ENCODE data around the gene FLVCR2.
"Not testable (repeated sequence)": the region's sequence is repeated elsewhere in the genome, so short reads cannot be mapped to it uniquely, and the experiment has no call there.

FLVCR2 gene

DNA sequence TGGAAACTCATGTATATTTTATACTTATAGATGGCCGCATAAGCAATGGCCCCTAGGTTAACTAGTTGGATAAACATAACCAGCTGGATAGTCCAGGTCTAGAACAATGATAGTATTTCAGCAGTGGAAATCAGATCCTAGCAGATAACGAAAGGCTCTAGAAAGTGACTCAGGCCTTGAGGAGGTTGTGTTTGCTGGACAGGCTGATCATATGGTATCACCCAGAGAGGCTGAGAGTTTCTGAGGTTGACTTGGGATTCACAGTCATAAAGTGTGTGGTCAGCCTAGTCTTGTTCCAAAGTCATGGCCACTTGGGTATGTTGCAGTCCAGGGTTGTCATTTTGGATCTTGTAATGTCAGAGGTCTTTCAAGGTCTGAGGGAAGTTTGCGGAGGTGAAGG lies 16.8 kb downstream of the FLVCR2 start:
- no peak for DNase-seq (ENCODE audit: low read depth in 2 of 2)

DNA sequence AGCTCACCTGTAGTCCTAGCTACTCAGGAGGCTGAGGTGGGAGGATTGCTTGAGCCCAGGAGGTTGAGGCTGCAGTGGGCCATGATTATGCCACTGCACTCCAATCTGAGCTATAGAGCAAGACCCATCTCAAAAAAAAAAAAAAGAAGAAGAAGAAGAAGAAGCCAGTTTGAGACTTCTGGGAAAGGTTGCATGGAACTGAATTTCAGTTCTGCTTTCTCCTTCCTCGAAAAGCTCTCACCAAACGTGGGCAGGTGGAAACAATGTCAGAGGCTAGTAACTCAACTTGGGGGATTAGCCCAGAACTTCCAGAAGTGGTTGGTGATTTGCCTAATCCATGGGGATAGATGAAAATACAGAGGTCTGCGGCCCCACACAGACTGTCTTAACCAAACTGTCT lies 18.7 kb downstream of the FLVCR2 start:
- no peak for DNase-seq (ENCODE audit: low read depth in 2 of 2)

DNA sequence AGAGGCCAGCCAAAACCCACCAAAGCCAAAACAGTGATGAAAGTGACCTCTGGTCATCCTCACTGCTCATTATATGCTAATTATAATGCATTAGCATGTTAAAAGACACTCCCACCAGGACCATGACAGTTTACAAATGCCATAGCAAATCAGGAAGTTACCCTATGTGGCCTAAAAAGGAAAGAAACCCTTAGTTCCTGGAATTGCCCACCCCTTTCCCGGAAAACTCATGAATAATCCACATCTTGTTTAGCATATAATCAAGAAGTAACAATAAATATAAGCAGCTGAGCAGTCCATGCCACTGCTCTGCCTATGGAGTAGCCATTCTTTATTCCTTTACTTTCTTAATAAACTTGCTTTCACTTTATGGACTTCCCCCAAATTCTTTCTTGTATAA lies 21.7 kb downstream of the FLVCR2 start:
- not testable (repeated sequence) for DNase-seq (ENCODE audit: low read depth in 2 of 2)

DNA sequence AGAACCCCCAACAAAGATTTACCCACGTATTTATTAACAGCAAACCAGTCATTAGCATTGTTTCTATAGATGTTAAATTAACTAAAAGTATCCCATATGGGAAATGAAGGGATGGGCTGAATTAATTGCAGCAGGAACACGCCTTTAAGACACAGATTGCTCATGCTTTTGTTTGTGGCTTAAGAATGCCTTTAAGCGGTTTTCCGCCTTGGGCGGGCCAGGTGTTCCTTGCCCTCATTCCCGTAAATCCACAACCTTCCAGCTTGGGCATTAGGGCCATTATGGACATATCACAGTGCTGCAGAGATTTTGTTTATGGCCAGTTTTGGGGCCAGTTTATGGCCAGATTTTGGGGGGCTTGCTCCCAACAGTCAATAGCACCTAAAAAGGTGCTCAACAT lies 22.6 kb downstream of the FLVCR2 start:
- DNase-seq (ENCODE audit: low read depth in 2 of 2) = not testable (repeated sequence)

DNA sequence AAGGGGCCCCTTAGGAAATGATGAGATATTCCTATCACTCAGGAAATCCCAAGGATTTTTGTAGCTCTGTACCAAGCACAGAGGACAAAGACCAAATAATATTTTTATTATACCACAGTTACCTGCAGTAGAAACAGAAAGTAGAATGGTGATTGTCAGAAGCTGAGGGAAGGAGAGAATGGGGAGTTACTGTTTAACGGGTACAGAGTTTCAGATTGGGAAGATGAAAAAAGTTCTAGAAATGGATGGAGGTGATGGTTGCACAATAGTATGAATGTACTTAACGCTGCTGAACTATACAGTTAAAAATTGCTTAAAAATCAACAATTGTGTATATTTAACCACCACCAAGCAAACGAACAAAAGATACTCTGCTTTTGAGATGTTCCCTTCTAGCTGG lies 24.1 kb downstream of the FLVCR2 start:
- no peak for DNase-seq (ENCODE audit: low read depth in 2 of 2)

DNA sequence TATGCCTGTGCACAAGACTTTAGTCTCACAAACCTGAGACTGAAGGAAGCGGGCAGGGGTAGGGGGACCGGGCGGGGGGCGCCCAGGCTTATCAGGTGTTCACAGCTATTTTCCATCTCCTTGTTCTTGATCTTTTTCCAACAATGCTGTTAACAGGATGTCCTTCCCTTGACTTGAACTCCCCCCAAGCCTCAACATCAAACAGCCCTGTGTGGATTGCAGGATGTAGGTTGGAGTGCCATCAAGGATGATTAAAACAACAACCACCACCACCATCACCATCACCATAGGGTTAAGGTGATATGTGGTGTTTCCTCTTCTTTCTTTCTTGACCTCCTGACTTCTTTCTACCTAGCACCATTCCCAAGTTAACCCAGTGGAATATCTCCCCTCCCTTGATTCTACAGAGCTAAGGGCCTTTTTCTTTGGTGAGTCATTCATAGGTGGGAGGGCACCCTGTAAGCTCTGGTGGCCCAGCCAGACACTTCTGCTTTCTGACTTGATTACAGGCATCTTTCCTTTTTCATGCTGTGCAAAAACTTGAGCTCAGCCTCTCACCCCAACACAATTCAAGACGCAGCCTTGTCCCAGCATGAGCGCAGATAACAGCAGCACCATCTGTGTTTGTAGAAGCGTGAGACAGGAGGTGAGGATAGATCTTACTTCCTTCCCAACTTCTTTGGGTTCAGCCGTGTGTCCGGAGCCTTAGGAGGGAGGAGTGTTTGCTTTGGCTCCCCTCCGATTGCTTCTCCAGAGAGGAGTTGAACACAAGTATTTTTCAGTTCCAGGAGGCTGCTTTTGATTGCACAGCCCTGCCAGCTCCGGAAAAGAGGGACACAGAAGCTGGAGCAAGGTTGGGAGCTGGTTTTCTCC lies 26.8 kb downstream of the FLVCR2 start:
- DNase-seq (ENCODE audit: low read depth in 2 of 2) = no peak

DNA sequence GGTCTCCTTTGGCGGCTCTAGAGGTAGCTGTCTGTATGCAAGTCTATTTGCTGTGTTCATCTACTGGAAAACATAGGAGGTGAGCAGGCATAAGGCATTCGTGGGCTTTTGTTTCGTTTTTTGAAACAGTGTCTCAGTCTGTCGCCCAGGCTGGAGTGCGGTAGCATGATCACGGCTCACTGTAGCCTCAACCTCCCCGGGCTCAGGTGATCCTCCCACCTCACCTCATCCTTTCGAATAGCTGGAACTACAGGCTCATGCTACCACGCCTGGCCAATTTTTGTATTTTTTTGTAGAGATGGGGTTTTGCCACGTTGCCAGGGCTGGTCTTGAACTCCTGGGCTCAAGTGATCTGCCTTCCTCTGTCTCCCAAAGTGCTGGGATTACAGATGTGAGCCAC lies 27.5 kb downstream of the FLVCR2 start:
- DNase-seq (ENCODE audit: low read depth in 2 of 2) = no peak

DNA sequence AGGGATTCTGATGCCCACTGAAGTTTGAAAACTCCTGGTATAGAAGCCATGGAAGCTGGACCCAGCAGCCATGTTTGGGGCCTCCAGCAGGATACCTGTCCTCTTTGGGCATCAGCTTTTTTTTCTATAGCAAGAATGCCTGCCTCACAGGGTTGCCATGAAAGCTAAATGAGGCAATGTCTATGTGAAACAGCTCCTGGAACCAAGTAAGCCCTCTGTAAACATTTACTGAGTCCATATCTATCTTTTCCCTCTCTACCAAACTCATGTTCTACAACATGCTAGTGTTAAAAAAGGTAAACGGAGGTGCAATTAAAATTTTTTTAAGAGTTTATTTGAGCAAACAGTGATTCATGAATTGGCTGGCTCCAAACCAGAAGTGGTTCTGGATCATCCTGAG lies 28.6 kb downstream of the FLVCR2 start:
- DNase-seq (ENCODE audit: low read depth in 2 of 2) = no peak

DNA sequence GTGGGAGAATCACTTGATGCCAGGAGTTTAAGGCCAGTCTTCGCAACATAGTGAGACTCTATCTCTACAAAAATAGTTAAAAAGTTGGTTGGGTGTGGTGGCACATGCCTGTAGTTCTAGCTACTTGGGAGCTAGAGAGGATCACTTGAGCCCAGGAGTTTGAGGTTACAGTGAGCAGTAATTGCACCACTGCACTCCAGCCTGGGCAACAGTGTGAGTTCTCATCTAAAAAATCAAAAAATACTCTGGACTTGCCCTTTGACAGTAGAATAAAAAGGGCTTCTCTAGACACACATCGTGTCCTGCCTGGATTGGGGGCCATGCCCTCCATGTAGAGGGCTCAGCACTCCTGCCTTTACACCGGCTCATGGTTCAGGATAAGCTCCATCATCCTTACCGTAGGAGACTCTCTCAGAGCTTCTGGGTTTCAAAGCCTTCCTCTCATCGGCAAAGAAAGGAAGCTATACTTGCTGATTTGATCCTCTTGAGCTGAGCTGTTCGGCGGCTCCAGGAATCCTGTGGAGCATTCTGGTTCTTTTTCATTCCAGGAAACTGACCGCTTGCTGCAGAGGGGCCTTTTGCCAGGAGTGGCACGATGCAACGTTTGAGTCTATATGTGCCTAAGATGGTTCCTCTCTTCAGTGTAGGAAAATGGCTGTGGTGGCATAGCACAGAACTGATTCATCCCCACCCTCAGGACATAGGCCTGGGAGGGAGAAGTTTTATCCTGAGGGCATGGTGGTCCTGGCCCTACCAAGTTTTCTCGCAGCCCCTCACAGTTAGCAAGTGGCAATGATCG lies 29.6 kb downstream of the FLVCR2 start:
- no peak for DNase-seq (ENCODE audit: low read depth in 2 of 2)

DNA sequence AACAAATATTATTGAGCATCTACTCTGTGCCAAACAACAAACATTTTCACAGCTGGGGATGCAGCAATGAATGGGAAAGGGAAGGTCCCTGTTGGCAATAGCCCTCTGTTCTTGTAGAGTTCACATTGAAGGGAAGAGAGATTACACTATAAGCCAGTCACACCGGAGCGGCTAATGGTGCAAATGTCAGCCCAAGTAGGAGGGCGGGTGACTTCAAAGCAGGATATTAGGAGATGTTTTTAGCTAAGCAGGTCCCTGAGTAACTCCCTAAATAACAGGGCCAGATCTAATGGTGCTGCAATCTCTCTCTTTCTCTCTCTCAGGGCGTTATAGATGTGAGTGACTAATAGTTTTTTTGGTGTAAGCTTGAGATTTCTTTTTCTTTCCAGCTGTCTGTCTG lies 30.7 kb downstream of the FLVCR2 start:
- no peak for DNase-seq (ENCODE audit: low read depth in 2 of 2)

DNA sequence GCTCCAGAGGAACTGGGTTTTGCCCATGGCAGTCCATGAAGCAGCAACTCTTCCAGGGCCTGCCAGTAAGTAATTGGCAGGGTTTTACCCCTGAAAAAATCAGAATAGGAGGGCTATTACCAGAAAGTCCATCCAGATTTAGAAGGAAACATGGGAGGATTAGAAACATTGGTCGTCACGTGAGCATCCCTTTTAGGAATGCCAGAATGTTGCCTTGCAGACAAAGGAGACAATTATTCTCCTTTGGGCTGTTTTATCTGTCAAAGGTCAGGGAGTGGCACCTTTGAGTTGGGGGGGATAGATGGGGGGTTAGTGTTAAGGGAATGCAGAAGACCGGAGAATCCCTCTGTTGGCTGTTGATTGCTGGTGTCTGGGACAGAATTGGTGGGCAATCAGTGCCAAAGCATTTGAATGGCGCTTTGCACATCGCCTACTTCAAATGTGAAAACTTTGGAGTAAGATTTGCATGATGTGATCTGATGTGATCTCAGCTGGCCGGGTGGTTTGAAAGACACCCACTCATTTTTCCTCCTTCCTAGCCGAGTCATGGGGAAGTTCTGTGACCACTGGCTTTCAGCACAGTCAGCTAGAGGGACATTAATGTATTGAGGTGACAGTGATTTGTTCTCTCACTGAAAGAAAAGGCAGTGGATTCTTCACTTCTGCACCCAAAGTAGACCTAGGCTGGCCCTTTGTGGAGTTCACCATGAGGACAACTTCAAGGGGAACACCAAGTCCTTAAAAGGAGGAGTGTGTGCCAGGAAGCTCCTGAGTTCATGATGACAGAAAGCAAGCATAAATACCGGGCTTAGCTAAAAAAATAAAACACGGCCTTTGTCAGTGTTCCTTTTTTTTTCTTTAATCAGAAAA lies 31.4 kb downstream of the FLVCR2 start:
- no peak for DNase-seq (ENCODE audit: low read depth in 2 of 2)

DNA sequence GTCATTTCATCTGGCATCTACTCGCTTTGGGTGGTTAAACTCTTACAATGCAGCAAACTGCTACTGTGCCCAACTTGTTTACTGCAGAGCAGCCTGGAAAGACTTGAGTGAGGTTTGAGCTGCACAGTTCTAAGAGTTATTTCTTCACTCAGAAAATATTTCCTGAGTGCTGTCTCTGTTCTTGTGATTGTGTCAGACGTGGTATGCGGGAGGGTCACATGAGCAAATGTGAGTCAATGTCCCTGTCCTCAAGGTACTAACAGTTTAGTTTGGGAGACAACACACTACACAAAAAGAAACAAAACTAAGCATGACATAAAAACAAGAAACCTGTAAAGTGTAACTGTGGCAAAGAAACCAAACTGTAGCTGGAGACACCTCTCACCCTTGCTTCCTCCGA lies 32.4 kb downstream of the FLVCR2 start:
- DNase-seq (ENCODE audit: low read depth in 2 of 2) = no peak

DNA sequence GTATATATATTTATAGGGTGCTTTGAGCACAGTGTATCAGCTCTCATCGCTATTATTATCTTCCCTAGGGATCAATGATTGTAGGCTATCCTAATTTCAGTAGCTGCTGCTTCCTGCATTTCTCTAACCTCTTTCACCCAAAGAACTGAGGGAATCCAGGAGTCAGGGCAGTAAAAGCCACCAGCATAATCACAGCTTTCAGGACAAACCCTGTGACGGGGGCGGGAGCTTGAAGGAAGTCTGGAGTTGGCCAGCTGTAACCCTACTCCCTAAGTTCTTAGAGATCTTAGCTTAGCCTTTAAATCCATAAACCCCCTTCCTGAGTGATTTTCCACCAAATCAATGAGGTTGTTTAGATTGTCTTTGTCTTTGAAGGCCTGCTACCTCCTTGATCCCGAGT lies 33.7 kb downstream of the FLVCR2 start:
- DNase-seq (ENCODE audit: low read depth in 2 of 2) = no peak

DNA sequence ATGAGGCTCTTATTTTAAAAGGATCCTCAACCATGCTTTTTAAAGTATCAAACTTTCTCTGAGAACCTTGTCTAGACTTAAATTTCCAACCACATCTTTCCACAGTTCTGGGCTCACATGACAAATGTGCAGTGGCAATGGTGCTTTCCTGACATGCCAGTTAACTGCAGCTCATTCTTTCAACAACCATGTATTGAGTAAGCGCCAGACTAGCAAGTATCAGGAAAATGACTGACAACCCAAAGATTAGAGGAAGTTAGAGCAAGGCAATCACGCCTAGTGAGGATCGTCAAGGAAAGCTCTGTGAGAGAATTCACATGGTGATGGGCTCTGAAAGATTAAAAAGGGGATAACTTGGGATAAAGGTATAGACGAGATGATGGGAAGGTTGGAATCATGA lies 35.8 kb downstream of the FLVCR2 start:
- DNase-seq (ENCODE audit: low read depth in 2 of 2) = no peak

DNA sequence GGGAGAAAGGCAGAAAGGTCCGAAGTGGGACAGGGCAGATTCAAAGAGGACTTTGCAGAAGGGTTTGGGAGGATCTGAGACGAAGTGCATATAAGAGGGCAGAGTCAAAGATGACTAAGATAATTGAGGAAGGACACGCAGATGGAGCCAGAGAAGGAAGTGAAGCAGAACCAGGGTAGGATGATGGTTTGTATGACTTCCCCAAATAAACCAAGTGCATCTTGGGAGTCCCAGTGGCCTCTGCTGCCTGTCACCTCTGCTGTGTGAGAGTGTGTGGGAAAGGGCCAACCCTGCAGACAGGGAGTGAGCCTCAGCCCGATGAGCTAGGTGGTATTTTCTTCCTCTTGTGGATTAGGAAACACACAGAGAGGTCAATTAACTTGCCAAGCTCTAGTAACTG lies 36.8 kb downstream of the FLVCR2 start:
- DNase-seq (ENCODE audit: low read depth in 2 of 2) = no peak

DNA sequence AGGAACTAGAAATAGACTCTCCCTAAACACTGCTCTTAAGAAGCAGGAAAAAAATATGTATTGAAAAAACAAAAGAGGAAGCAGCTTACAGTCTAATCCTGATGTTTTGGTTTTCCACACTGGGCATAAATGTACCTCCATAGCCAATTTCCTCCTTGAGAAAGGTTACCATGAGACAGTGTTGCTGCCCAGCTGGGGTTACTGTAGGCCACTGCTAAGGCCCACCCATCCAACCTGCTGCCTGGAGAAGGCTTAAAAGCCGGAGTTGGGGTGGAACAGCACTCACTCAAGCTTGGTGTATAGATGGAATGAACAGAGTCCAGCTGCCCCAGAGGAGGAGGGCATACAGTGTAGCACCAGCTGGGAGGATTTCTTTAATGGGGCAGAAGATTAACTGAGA lies 41.1 kb downstream of the FLVCR2 start:
- no peak for DNase-seq (ENCODE audit: low read depth in 2 of 2)

DNA sequence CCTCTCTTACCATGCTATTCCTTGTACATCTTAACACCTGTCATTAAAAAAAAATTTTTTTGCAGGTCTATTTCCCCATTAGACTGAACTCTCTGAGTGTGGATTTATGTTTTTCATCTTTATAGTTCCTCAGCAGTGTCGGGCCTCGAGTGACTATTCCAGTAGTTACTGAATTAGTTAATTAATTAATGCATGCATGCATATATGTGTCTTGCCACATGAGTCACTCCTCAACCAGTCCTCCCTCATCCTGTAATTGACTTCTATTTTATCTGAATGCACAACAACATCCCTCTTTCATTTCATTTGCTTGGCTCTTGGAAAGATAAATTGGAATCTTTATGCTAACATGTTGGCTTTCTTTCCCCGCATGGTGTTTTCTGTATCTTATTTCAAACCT lies 46.6 kb downstream of the FLVCR2 start:
- no peak for DNase-seq (ENCODE audit: low read depth in 2 of 2)

DNA sequence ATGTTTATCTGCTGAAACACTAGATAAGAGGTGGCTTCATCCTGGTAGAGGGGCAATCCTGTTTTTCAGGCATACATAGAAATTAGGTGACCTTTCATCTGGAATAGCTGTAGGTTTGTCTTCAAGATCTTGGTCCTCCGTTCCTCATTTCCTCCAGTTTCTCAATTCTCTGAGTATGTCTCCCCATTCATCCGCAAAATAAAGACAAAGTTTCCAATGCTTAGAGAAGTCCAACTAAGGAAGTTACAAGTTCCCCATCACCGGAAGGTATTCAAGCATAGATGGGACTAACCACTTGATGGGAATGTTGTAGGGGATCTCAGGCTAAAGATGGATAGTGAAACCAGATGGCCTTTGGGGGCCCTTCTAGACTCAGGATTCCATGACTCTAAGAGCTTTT lies 48.0 kb downstream of the FLVCR2 start:
- DNase-seq (ENCODE audit: low read depth in 2 of 2) = no peak

DNA sequence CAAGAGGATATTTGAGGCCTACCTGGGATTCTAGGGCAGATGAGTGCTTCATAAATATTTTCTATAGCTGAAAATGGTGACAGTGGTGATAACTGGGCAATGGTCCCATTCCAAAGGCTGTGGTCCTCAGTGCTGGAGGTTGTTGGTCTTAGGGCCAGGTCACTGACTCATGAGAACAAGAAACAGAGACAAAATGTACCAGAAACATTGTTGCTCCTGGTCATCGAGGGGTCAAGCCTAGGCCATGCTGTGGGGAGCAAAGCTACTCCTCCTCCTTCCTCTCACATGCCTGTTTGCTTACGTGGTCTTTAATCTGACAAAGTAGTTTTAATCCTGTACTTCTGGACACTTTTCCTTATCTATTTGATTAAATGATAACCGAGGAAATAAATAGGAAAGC lies 48.4 kb downstream of the FLVCR2 start:
- DNase-seq (ENCODE audit: low read depth in 2 of 2) = no peak

DNA sequence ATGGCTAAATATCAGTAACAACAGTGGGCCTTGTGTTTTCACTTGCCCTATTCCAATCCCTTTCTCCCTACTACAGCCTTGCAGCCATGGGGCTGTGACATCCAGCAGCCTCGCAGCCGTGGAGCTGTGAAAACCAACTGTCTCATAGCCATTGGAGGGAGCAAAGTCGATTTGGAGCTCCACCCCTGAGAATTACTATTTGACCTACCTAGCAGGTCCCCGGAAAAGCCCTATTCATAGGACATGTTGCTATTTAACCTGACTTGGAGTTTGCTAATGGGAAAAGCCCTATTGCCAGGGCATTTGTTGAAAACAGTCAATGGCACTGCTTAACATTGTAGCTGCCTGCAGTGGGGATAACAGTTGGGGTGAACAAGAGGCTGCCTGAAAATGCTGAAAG lies 49.0 kb downstream of the FLVCR2 start:
- DNase-seq (ENCODE audit: low read depth in 2 of 2) = no peak

DNA sequence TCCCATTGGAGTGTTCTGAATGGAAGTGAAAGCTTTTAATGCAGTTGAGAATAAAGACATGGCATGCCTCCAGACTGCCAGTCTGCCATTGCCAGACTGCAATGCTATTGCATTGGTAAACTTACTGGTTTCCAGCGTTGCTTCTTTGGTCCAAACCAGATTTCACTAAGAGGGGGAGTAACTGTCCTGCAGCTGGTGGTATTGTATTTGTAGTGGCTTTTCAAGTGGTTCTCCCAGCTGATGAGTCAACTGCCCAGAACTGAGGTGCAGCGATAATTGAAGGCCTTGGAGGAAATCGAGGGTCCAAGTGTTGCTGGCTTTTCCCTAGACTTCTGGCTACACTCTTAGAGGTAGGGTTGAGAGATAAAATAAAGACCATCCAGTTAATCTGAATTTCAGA lies 50.4 kb downstream of the FLVCR2 start:
- no peak for DNase-seq (ENCODE audit: low read depth in 2 of 2)

Data from stimulated activated CD8-positive, alpha-beta memory T cell treated with anti-CD3 and anti-CD28 coated beads, Interleukin-15, amount 100 ng/mL, for 48 hours (primary cell).